Calu3 (cell line): ENCODE data around the gene RPGR. TPM values are rescaled to one million over a fixed set of nuclear protein-coding genes. Genes with fewer than 3 reads are reported as not detected.

ENCODE experiments used
- BruUV-seq: library from RNA; stranded (reverse); fragments of 400-500 nt; replicated peaks from 2 replicates; lab custom pipeline; 2021; lab: Mats Ljungman, UMichigan
- CTCF ChIA-PET: fragments of 300-600 bp; sonication (Branson Sonifier 250); formaldehyde crosslinking; loops from one replicate; lab custom pipeline; 2022; ENCODE audit warnings: antibody characterized with exemption; lab: Charles Lee
- DNase-seq: peaks from one replicate; pipeline ENCODE4 v3.0.0; 2022
- H3K27ac Mint-ChIP-seq: one replicate; pipeline ENCODE4 v1.8.0; 2022; ENCODE audit warnings: mixed read lengths; ENCODE audit not compliant: unreplicated experiment
- H3K27me3 Mint-ChIP-seq: one replicate; pipeline ENCODE4 v1.8.0; 2022; ENCODE audit warnings: mixed read lengths; ENCODE audit not compliant: unreplicated experiment
- H3K36me3 Mint-ChIP-seq: one replicate; pipeline ENCODE4 v1.8.0; 2022; ENCODE audit warnings: mild to moderate bottlenecking, moderate library complexity, mixed read lengths; ENCODE audit not compliant: insufficient read depth, unreplicated experiment
- H3K4me1 Mint-ChIP-seq: one replicate; pipeline ENCODE4 v1.8.0; 2022; ENCODE audit warnings: mild to moderate bottlenecking, low read depth, mixed read lengths; ENCODE audit not compliant: unreplicated experiment
- H3K4me3 Mint-ChIP-seq: one replicate; pipeline ENCODE4 v1.8.0; 2022; ENCODE audit warnings: mild to moderate bottlenecking, low read depth, moderate library complexity, mixed read lengths; ENCODE audit not compliant: unreplicated experiment
- H3K9me3 Mint-ChIP-seq: one replicate; pipeline ENCODE4 v1.8.0; 2022; ENCODE audit warnings: low read depth, mixed read lengths; ENCODE audit not compliant: unreplicated experiment
- CTCF ChIP-seq: fragments of 200-600 bp; IDR thresholded peaks from one replicate; pipeline ENCODE4 v1.8.0; 2022; ENCODE audit warnings: antibody characterized with exemption; ENCODE audit not compliant: unreplicated experiment
- intact Hi-C: fragments of 100-400 bp; cut with micrococcal nuclease; formaldehyde crosslinking; loops from one replicate; pipeline ENCODE4 v1.10.0; 2022; ENCODE audit not compliant: unreplicated experiment
- total RNA-seq: library from RNA; stranded (reverse); gene quantifications from 2 replicates; pipeline ENCODE4 v1.2.3, GENCODE V29; 2022

The RPGR gene
- total RNA-seq, 1 experiment from 2014 or later: 8.9 TPM

DNA sequence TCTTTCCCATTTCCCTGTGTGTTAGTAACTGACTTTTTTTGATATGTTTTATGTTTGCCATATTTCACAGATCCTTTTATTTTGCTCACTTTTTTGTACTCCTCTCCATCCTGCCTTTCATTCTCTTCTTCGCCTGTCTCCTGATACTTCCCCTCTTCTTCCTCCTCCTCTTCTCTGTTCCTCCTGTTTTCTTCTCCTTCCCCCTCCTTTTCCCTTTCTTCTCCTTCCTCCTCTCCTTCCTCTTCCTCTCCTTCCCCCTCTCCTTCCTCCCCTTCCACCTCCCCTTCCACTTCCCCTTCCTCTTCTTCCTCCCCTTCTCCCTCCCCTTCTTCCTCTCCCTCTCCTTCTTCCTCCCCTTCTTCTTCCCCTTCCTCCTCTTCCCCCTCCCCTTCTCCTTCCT is 41.7 kb downstream of the RPGR start:
- no TSS peak for BruUV-seq
- no peak for TF ChIP-seq CTCF
- intact Hi-C loops: no loop called here
- H3K27me3 Mint-ChIP-seq: no peaks in the 10 kb centered on the region
- H3K4me3 Mint-ChIP-seq: no peak overlapping the region
- no peaks in the 10 kb centered on the region for H3K9me3 Mint-ChIP-seq
- no peaks in the 10 kb centered on the region for H3K36me3 Mint-ChIP-seq
- no peak for DNase-seq
- H3K27ac Mint-ChIP-seq: no peak overlapping the region
- H3K4me1 Mint-ChIP-seq: no peaks in the 10 kb centered on the region
- CTCF ChIA-PET: no interaction called here

DNA sequence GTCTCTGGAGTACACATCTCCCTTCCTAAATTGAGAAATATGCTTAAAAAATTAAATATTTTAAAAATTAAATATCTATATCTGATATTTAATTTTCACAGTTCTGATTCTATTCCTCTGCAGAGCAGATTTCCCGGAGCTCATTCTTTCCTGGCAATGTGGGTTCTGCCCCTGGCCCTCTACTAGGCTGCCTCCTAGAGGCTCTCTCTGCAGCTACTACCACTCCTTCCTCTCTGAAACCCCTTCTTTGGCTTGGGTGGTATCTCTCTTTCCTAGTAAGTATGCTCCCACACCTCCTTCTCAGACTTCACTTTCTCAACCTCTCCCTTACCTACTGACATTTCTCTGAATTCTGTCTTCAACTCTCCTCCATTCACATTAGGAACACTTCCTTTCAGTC is 45.3 kb downstream of the RPGR start:
- no peaks in the 10 kb centered on the region for H3K36me3 Mint-ChIP-seq
- BruUV-seq: no TSS peak
- intact Hi-C loops: no loop called here
- H3K4me1 Mint-ChIP-seq: peaks cover 8% of the 10 kb centered on the region
- DNase-seq: no peak
- no peak overlapping the region for H3K4me3 Mint-ChIP-seq
- TF ChIP-seq CTCF: no peak
- H3K27me3 Mint-ChIP-seq: no peaks in the 10 kb centered on the region
- CTCF ChIA-PET: interaction anchor here (1.1 to 1.5 kb wide), 2 partner anchors 22 to 62 kb away, joined by 5 to 9 read pairs; partner anchors contain the start of gene SRPX
- H3K9me3 Mint-ChIP-seq: no peaks in the 10 kb centered on the region
- H3K27ac Mint-ChIP-seq: peak overlapping the region; percentile 10

- Mint-ChIP-seq H3K27ac (no peak overlapping the region), H3K27me3 (no peaks in the 10 kb centered on the region), H3K9me3 (no peaks in the 10 kb centered on the region), H3K4me1 (peaks cover 21% of the 10 kb centered on the region), H3K4me3 (no peak overlapping the region), H3K36me3 (no peaks in the 10 kb centered on the region)
- CTCF ChIA-PET: interaction anchor here (0.7 kb wide), 1 partner anchor 627 kb away, joined by 3 read pairs; no protein-coding TSS in a partner anchor
- no TSS peak for BruUV-seq
- intact Hi-C loops: no loop called here
- peak; percentile 2 for DNase-seq
- TF ChIP-seq CTCF: no peak
These were observed 48.1 kb downstream of the RPGR start for GRCh38 chrX:38279188-38279587.

DNA sequence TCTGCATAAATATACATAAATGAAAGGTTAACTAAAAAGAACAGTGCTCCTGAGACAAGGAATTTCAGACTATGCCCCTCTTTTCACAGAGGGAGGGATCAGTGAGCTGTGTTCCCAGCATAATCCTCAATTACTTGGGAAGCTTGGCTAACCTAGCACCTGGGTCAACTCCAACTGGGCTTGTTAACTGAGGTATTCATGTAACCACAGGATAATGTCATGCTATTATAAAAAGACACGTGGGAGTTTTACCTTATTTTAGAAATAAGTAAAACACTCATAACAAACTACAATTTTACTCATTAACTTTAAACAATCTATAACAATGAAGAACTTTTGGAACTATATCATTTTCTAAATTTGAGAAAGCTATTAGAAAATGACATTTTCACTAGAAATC is 48.6 kb downstream of the RPGR start:
- TF ChIP-seq CTCF: no peak
- Mint-ChIP-seq H3K9me3 (no peaks in the 10 kb centered on the region), H3K36me3 (no peaks in the 10 kb centered on the region), H3K27me3 (no peaks in the 10 kb centered on the region), H3K4me1 (peaks cover 21% of the 10 kb centered on the region), H3K27ac (no peak overlapping the region), H3K4me3 (no peak overlapping the region)
- intact Hi-C loops: no loop called here
- BruUV-seq: no TSS peak
- DNase-seq: no peak
- CTCF ChIA-PET: no interaction called here
